ENCODE measurements around the gene PEX16.
"Not testable (repeated sequence)": the region's sequence is repeated elsewhere in the genome, so short reads cannot be mapped to it uniquely, and the experiment has no call there.

The PEX16 gene

DNA sequence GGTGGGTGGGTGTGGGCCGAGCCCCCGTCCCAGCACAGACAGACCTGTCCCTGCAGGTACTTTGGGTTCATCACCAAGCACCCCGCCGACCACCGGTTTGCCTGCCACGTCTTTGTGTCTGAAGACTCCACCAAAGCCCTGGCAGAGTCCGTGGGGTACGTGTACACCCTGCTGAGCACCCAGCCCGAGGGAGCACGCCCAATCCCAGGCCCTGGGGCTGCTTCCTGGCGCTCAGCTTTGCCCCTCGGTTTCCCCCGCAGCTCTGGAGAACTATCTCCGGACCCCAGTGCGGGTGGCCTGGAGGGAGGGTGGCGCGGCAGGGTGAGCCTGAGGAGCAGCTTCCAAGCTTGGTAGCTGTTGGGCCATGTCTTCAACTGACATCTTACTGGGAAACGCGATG is 12.6 kb downstream of the PEX16 start:
- intact Hi-C loops (cut with DNase I) = no loop called here
- no peak for DNase-seq

DNA sequence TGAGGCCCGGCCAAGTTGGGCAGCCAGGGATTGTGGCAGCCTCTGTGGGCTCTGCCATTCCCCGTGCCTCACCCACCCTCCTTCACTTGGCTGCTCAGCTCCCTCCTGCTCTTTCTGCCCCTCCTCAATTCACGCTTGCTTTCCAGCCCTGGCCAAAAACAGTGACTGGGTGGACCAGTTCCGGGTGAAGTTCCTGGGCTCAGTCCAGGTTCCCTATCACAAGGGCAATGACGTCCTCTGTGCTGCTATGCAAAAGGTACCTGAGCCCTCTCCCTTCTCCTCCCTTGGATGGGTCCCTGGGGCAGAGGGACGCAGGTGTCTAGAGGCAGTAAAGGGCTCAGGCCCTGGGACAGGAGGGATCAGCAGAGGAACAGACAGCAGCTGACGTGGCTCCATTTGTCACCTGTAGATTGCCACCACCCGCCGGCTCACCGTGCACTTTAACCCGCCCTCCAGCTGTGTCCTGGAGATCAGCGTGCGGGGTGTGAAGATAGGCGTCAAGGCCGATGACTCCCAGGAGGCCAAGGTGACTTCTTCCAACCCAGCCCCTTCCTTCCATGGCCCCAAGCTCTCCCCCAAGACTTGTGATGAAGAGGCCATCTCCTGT is 13.3 kb downstream of the PEX16 start:
- intact Hi-C loops (cut with DNase I) = loop anchor here (5.0 kb wide), 1 partner anchor 57 kb away; the partner anchor contains the start of gene CRY2
- DNase-seq = no peak

DNA sequence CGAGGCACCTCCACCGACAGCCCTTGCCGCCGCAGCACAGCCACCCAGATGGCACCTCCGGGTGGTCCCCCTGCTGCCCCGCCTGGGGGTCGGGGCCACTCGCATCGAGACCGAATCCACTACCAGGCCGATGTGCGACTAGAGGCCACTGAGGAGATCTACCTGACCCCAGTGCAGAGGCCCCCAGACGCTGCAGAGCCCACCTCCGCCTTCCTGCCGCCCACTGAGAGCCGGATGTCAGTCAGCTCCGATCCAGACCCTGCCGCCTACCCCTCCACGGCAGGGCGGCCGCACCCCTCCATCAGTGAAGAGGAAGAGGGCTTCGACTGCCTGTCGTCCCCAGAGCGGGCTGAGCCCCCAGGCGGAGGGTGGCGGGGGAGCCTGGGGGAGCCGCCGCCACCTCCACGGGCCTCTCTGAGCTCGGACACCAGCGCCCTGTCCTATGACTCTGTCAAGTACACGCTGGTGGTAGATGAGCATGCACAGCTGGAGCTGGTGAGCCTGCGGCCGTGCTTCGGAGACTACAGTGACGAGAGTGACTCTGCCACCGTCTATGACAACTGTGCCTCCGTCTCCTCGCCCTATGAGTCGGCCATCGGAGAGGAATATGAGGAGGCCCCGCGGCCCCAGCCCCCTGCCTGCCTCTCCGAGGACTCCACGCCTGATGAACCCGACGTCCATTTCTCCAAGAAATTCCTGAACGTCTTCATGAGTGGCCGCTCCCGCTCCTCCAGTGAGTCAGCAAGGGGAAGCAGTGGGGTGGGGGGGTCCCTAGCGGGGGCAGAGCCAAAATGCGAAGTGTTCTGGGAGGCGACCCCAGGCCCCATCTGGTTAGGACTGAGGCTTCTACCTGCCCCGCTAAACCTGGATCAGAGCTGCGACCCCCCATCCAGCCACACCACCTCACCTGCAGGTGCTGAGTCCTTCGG is 15.0 kb downstream of the PEX16 start:
- DNase-seq = no peak
- intact Hi-C loops (cut with DNase I) = loop anchor here (5.0 kb wide), 1 partner anchor 55 kb away; the partner anchor contains the start of gene CRY2

DNA sequence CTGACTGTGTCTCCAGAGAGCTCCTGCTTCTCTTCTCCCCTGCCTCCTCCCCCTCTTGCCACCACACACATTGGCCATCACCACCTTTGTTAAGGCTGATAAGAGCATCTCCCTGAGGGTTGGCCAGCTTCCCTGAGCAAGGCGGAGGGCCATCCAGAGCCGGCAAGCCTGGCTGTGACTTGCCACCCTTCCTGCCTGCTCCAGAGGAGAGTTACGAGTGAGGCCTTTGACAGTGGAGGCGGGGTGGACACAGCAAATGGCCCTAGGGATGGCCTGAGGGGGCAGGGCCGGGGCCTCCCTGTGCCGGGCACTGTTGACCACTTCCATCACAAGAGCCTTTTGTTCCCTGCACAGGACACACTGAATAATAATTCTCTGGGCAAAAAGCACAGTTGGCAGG is 16.1 kb downstream of the PEX16 start:
- intact Hi-C loops (cut with DNase I) = loop anchor here (5.0 kb wide), 1 partner anchor 54 kb away; the partner anchor contains the start of gene CRY2
- DNase-seq = peak; percentile 67 to 95 (median 88)

DNA sequence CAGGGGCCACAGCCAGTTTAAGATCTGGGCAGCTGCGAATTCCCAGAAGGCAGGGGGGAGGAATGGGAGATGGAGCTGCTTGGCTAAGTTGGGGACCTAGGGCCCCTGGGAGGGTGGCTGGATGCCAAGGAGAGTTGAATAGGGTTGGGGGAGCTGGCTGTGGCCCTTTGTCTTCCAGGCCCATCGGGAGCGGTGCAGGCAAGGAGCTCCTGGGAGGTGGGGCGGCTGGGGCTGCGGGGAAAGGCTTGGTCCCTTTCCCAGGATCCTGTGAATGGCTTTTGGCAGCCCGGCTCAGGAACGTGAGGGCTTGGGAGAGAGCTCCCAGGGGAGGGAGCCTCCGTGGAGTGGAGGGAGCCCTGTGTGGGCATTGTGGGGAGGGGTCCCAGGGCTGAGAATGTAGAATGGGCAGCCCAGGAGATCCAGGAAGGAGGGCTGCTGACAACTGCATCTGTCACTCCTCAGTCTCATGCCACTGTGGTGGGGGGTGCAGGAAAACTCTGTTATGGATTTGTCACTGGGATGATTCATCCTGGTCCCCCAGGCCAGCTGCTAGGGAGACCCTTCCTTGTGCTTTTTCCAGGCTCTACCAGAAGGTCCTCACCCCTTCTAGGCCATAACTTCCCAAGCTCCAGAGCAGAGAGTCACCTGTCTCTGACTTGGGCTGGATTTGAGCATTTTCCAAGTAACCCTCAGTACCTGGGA is 16.6 kb downstream of the PEX16 start:
- intact Hi-C loops (cut with DNase I) = loop anchor here (5.0 kb wide), 1 partner anchor 54 kb away; the partner anchor contains the start of gene CRY2
- peak in 35 of 42 donors; percentile 38 to 85 (median 66) for DNase-seq

DNA sequence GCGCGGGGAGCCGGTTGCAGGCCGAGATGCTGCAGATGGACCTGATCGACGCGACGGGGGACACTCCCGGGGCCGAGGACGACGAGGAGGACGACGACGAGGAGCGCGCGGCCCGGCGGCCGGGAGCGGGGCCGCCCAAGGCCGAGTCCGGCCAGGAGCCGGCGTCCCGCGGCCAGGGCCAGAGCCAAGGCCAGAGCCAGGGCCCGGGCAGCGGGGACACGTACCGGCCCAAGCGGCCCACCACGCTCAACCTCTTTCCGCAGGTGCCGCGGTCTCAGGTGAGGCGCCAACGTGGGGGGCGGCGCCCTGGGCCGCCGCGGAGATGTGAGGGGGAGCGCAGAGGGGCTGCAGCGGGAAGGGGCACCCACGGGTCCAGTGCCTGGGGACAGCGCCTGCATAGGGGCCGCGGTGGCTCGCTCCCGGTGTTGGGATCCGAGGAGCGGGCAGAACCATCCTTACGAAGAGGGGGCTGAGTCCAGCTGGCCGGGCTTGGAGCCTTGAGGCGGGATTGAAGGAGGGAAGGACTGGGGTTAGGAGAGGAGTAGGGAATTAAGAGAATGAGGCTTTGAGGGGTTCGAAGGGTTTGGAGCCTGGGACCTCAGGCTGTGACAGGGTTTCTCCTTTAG is 17.4 kb downstream of the PEX16 start:
- not testable (repeated sequence) for DNase-seq
- intact Hi-C loops (cut with DNase I) = loop anchor here (5.0 kb wide), 1 partner anchor 53 kb away; the partner anchor contains the start of gene CRY2

DNA sequence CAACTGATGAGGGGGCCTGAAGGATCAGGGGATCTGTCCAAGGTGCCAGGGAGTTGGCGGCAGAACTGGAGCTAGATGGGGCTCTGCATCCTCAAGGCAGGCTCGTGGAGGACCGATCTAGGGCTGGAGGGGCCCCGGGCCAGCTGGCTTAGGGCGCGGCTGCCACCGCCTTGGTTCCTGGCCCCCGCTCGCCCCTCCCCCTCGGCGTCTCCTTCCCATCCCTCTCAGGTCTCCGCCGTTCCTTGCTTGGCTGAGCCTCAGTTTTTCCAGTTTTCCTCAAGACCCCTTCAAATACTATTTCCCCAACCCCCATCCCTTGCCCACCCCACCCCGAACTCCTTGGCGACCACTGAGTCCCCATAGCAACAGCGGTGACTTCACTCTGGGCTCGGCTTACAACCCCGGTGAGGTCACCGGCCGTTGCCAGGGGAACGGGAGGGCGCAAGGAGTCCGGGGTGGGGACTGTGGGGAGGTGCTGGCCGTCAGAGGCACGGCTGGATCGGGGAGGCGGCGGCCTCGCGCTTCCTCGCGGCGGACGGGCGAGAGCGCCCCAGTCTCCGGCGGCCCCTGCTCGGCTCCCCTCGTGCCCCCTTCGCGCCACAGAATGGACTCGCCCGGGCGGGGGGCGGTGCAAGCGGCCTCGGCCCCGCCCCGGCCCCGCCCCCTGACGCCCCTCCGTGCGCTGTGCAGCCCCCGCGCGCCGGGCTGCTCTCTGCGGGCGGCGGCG is 18.1 kb downstream of the PEX16 start:
- DNase-seq = peak; percentile 87 to 98 (median 94)

DNA sequence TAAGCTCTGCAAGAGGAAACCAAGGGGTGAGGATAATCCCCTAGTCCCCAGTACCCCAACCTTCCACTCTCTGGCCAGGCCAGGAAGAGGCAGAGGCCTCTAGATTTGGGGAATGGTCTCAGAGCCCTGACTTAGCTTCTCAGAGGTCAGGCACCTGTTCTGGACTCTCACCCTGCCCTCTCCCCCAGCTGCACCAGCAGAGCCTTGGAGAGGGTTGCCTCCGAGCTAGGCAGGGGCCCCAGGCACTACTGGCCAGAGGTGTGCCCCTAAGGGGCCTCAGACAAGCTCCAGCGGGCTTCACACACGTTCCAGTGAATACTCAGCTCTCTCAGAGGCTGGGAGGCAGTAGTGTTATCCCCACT is 18.6 kb downstream of the PEX16 start:
- intact Hi-C loops (cut with DNase I) = no loop called here
- DNase-seq = no peak

More for the DNA sequence above, 18.1 kb downstream of the PEX16 start:
- intact Hi-C loops (cut with DNase I) = loop anchor here (5.0 kb wide), 1 partner anchor 52 kb away; the partner anchor contains the start of gene CRY2

DNA sequence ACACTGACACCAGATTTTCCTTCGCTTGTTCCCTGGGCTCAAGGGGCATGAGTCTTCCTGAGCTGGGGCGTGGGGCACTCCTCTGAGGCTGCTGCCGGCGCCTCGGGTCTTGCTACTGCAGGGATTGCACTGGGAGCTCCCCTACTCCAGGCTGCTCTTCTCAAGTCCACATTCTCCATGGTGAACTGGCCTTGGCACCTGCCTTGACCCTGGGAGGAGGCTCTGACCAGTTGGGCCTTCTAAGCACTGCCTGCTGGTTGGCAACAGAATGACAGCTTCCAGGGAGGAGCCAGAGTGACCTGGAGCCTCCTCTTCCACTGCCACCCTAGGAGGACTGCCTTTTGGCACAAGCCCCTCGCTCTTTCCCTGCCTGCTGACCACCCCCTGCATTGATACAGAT is 20.1 kb downstream of the PEX16 start:
- intact Hi-C loops (cut with DNase I) = no loop called here
- no peak for DNase-seq

DNA sequence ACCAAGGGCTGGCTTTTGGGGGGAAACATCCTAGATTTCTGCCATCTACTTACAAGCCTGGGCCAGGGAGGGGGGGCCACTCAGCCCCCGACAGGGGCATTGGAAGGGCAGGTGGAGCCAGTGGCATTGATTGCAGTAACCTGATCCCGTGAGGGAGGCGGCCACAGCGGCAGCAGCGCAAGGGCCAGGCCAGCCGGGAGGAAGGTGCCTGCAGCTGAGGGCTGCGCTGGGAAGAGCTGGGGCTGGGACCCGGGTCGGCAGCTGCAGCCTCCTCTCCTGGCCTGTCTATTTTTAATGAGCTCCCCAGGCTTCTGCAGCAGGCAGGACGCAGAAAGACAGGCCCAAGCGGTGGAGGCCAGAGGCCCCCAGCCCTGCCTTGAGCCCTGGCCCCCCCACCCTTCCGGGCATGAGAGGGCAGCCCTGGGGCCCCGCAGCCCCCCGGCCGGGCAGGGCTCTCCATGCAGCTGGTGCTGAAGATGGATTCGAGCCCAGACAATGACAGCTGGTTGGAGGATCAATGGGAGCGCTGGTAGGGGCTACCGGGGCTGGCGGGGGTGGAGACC is 21.2 kb downstream of the PEX16 start:
- intact Hi-C loops (cut with DNase I) = no loop called here
- DNase-seq = peak in 22 of 42 donors; percentile 35 to 78 (median 64)

DNA sequence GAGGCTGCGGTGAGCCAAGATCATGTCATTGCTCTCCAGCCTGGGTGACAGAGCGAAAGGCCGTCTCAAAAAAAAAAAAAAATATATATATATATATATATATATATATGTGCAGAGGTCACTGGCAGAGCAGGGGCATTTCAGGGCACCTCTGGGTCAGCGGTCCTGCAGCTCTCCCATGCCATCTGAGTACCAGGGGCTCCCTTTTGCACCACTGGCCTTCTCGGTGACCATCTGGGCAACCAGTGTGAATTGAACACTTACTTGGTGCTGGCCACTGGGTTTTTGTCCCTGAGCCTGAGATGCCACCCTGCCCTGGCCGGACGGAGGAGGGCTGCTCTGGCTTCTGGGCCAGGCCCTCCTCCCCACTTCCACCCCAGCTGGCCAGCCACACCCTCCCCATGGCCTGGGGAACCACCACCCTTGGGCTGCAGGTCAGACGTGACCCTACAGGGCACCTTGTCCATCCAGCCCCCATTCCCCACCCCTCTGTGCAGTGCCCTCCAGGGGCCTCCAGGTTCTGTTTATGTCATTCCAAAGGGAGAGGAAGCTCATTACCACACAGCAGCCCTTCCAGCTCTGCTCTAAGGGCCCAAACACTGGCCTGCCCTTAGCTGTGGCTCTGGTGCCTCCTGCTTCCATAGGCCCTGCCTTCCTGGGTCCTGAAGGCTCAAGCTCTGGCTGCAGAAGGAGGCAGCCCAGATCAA is 22.0 kb downstream of the PEX16 start:
- DNase-seq = no peak
- intact Hi-C loops (cut with DNase I) = no loop called here

DNA sequence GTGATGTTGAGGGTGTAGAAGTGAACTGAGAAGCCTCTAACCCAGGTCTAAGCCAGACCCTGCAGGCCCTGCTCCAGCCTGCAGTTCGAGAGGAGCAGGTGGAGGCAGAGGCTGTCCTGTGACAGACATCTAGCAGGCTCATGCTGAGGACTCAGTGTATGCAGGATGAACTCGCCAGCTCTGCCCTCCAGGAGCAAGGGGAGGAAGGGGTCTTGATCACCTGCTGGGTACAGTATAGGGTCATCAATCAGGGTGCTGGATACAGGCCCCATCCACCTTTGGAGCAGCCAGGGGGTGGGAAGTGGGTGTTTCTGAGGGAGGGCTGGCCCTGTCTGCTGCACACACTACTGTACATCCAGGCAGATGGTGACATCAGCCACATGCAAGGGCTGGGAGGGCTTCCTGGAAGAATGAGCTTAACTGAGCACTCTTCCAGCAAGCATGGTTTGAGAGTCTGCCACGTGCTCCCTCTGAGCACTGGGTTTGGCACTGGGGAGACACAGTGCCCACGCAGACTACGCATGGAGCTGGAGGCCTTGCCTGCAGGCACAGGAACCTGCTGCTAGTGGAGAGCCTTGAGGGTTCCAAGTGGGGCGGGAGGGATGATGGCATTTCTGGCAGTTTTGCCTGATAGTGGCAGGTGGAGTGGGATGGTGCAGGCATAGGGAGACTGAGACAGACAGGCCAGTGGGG is 23.0 kb downstream of the PEX16 start:
- intact Hi-C loops (cut with DNase I) = no loop called here
- peak in 29 of 42 donors; percentile 40 to 88 (median 68) for DNase-seq

DNA sequence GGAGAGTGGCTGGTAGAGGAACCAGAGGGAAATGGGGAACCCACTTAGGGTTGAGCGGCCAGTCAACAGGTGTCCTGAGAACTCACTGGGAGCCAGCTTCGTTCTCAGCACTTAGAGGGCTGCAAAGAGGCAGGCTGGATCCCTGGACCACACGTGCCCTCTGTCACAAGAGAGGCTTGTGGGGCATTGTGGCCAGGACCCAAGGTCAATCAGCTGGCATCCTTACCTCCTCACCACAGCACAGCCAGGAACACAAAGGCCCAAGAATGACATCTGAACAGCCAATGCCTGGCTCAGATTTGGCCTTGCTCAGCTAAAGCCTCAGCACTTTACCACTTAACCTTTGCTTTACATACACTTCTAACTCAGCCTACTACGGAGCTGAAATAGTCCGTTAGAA is 24.8 kb downstream of the PEX16 start:
- intact Hi-C loops (cut with DNase I) = no loop called here
- DNase-seq = no peak

DNA sequence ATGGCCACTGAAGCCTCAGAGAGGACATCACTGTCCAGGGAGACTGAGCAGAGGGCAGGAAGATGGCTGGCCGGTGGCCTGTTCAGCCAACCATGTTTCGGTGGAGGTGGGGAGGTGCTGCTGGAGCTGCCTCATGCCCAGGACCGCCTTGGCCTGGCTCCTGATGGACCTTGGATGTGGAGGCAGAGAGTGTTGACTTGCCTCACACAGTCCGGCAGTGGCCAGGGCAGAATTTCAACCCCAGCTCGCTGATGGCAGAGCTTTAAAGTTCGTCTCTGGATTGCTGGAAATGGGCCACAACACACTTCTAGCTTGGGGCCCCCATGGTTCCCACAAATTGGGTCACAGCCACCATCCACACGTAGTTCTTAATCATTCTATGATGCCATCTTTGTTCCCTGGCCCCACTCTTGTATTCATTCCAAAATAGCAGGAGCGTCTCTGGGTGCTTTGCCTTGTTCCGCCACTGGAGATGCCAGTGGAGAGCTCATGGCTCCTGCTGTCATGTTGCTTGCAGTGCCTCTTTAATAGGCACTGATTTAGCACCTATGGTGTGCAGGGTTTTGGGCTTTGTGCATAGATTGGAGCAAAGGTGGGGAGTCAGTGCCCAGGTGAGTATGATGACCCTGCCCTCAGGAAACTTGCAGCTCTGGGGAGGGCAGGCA is 26.7 kb downstream of the PEX16 start:
- peak in 4 of 42 donors; percentile 32 to 60 (median 56) for DNase-seq
- intact Hi-C loops (cut with DNase I) = no loop called here

DNA sequence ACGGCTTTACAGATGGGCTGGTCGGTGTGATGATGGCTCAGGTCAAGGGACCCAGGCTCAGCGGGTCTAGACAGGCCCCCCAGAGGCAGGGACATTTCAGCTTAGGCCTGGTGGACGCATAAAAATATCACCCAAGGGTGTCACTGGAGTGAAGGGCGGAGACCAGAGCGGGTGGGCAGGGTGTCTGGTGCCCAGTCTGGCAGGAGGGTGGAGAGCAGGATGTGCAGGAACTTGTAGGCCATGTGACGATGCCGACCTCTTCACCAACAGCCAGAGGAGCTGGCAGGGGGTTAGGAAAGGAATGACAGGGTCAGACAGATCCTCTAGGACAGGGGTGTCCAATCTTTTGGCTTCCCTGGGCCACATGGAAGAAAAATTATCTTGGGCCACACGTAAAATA is 27.7 kb downstream of the PEX16 start:
- intact Hi-C loops (cut with DNase I) = no loop called here
- no peak for DNase-seq

DNA sequence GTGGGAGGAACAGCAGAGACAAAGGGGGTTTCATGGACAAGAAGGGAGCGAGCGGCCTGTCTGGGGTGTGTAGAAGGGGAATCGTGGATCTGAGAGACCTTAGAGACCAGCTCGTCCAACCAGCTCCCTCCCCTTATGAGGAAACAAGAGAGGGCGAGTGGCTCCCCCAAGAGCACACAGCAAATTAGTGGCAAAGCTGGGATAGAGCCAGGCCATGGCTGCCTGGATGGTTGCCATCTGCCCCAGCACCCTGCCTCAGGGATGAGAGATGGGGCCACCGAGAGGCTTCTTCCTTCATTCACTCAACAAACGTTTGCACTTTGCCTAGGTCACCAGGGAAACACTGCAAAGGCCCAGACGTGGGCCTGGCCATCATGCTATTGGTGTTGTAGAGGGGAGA is 28.1 kb downstream of the PEX16 start:
- no peak for DNase-seq
- intact Hi-C loops (cut with DNase I) = no loop called here

All from head of caudate nucleus (tissue), 42 donors.